ENCODE measurements around the gene POLA1. TPM values are rescaled to one million over a fixed set of nuclear protein-coding genes. Genes with fewer than 3 reads are reported as not detected.
A peak's percentile ranks its signal among the peaks of the same experiment; 100 is the strongest.
"Not testable (repeated sequence)": the region's sequence is repeated elsewhere in the genome, so short reads cannot be mapped to it uniquely, and the experiment has no call there.

The POLA1 gene
- polyA plus RNA-seq, 4 donors: 15.8 to 18.4 (median 16.7) TPM

DNA sequence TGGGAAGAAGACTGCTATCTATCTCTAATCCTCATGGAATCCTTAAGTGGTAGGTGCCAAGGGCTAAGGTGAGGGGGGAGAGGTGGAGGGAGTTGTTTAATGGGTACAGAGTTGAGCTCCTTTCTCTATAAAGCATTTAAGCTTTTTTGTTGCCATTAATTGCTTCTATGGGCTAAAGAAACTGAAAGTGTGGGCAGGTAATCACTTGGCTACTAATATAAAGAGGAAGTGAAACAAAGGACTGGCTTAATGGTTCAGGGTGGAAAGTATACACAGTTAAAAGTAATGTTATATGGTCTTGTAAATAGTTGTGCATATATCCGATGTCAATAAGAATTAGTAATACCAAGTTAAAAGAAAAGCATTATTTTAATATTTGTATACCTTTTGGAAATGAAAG is 83.9 kb downstream of the POLA1 start:
- no peak for DNase-seq (ENCODE audit: low read depth in 4 of 4, low spot score in 2 of 4)

DNA sequence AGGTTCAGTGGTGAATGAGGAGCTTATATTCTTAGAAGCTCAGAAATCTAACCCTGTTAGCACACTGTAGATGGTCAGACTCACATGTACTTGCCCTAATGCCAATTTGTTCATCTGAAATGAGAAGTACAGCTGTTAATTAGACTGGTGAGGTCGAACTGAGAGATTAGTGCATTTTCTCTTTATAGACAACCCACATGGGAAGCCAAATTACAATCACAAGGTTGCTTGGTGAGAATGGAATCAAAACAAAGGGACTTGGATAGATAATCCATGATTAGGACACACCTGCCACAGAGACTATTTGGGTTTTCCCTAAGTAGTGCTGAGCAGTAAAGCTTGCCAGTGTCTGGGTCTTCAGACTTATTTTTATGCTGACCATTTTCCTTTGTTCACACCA is 88.3 kb downstream of the POLA1 start:
- DNase-seq (ENCODE audit: low read depth in 4 of 4, low spot score in 2 of 4): no peak

DNA sequence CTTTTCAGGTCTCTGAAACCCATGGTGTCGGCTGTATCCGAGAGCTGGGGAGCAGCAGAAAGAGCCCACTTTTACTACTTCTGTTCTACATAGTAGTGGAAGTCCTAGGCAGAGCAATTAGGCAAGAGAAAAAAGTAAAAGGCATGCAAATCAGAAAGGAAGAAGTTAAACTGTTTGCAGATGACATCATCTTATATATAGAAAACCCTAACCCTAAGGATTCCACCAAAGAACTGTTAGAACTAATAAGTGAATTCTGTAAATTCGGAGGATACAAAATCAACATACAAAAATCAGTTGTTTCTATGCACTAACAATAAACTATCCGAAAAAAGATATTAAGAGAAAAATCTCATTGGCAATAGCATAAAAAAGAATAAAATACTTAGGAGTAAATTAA is 95.3 kb downstream of the POLA1 start:
- DNase-seq (ENCODE audit: low read depth in 4 of 4, low spot score in 2 of 4): no peak

DNA sequence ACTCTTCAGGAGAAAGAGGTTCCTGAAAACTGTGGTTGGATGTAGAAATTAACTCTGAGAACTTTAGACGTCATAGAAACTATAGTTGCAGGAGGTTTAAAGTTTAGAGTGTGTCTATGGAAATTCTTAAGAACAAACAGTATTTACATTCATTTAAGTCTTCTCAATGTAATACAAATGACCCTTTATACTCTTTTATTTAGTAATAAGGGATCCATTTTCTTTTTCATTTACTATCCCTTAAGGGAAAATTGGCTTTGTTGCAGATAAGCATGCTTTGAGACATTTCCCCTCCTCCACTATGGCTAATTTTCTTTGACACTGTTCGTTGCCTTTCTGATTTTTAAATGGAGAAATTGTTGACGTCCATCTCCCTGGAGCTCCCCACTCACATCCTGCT is 96.4 kb downstream of the POLA1 start:
- DNase-seq (ENCODE audit: low read depth in 4 of 4, low spot score in 2 of 4): no peak

DNA sequence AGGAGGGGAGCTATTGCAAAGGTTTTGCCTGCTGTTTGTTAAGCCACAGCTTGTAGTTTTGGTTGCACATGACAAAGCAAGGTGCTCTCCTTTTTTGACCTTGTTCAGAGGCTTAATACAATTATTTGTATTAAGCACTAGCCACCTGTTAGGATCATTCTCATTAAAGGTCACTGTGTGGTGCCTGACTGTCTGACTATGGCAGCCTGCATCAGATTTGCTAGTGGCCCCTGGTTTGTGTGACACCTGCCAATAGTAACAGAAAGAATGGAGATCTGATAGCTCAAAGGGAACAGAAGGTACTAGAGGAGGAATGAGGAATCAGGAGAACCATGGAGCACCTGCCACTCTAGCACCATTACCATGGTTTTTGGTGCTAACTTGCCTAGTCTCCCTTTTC is 102.5 kb downstream of the POLA1 start:
- no peak for DNase-seq (ENCODE audit: low read depth in 4 of 4, low spot score in 2 of 4)

DNA sequence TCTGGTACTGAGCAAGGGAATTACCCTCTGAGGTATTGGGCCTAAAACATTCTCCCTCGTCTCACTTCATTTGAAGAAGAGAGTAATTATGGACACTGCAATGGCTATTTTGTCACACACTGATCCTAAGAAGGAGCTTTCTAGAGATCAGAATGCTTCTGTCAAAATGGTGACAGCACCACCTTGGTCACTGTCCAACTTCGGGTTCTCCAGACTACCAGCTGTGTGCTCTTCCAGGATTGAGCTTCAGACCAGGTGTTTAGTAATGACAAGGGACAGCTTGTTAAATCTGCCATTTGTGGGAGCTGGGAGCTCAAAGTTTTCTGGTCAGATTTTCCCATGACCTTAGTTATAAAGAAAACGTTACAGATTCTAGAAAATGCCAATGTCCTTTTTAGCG is 105.4 kb downstream of the POLA1 start:
- DNase-seq (ENCODE audit: low read depth in 4 of 4, low spot score in 2 of 4): no peak

DNA sequence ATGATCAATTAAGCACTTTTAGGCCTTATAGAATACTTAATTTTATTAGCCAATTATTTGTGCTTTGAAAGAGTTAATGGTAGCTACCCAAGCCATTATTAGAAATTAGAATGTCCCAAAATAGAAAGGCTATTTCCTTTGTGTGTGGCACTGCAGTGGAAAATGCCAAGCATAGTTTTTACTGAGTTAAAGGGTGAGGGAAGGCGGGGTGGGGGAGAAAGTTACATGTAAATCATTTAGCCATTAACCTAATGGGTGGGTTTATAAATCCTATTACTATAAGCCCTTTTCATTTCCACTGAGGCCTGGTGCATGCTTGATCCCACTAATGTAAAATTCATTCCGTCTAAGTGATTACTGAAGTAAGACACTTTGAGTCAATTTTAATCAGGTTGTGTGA is 105.8 kb downstream of the POLA1 start:
- peak in 1 of 4 donors; percentile 7 for DNase-seq (ENCODE audit: low read depth in 4 of 4, low spot score in 2 of 4)

DNA sequence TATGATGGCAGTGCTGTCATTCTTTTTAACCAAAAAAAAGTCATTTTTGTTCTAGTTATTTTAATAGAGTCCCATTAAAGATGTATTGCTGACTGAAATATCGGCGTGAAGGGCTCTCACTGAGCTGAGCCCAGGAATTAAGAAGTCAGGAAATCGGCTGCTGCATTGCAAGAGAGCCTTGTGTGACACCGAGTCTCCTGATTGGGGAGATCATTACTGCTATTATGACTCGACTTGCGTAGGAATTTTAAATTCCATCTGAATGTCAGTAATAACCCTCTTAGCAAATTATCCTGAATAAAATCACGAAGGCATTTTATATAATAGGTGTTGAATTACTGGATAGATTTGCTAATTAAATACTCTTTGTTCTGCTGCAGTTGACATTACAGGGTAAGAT is 111.5 kb downstream of the POLA1 start:
- DNase-seq (ENCODE audit: low read depth in 4 of 4, low spot score in 2 of 4): no peak

DNA sequence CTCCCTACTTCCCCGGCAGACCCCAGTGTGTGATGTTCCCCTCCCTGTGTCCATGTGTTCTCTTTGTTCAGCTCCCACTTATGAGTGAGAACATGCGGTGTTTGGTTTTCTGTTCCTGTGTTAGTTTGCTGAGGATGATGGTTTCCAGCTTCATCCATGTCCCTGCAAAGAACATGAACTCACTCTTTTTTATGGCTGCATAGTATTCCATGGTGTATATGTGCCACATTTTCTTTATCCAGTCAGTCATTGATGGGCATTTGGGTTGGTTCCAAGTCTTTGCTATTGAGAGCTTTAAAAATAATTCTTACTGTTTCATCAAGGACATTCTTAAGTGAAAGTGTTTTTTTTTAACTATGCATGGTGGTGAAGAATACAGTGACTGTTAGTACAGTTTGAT is 126.1 kb downstream of the POLA1 start:
- DNase-seq (ENCODE audit: low read depth in 4 of 4, low spot score in 2 of 4): not testable (repeated sequence)

DNA sequence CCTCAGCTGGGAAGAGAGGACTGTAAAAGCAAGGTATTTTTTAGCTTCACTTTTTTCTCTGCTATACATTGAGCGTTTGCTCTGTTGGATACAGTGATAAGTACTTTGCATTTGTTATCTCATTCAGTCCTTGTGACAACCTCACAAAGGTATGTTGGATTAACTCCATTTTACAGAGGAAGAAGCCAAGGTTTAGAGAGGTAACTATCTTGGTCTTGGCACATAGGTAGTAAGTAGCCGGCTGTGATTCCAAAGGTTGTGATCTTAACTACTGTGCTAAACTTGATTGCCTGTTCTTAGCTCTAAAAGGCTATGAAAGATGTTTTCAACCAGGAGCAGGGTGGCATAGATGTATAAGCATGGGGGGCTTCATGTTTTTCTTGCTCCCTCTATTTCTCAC is 134.4 kb downstream of the POLA1 start:
- DNase-seq (ENCODE audit: low read depth in 4 of 4, low spot score in 2 of 4): no peak

DNA sequence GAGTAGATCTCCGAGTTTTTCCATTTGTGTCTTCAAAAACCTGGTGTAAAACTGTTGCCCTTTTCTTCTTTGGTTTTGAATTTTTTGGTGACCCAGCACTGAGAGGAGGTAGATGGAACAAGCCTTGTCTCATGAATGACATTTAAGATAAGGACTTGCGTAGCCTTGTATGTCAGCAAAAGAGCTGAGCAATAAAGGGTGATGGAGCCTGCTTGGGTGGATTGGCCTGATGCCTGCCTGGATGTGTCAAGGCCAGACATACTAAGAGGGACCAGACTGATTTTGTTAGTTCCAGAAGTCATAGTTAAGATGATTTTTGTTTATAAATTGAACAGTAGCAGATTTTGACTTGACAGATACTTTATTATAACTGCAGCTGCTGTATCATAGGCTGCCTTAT is 134.9 kb downstream of the POLA1 start:
- no peak for DNase-seq (ENCODE audit: low read depth in 4 of 4, low spot score in 2 of 4)

DNA sequence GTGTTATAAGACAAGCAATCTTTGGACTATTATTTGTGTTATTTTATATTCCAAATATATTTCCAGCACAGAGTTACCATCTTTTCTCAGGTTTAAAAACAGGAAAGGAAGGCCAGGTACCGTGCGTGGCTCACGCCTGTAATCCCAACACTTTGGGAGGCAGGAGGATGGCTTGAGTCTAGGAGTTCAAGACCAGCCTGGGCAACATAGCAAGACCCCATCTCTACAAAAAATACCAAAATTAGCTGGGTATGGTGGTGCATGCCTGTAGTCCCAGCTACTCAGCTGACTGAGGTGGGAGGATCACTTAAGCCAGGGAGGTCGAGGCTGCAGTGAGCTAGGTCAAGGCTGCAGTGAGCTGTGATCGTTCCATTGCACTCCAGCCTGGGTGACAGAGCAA is 140.0 kb downstream of the POLA1 start:
- DNase-seq (ENCODE audit: low read depth in 4 of 4, low spot score in 2 of 4): no peak

DNA sequence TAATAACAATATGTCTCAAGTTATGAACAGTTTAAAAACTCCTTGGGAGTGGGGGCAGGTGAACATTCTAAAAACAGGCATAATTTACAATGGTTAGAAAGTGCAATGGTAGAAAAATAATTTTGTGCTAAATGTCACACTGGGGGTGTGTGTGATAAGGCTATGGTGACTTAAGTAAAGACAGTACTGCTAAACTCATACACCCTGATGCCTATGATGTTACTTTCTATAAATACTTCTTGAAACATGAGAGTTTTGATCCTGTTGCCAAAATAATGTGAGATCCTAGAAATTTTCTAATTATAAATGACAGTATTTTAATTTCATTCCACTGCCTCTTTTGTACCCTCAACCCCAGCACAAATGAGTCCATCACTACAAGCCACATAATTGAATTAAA is 144.2 kb downstream of the POLA1 start:
- DNase-seq (ENCODE audit: low read depth in 4 of 4, low spot score in 2 of 4): no peak

DNA sequence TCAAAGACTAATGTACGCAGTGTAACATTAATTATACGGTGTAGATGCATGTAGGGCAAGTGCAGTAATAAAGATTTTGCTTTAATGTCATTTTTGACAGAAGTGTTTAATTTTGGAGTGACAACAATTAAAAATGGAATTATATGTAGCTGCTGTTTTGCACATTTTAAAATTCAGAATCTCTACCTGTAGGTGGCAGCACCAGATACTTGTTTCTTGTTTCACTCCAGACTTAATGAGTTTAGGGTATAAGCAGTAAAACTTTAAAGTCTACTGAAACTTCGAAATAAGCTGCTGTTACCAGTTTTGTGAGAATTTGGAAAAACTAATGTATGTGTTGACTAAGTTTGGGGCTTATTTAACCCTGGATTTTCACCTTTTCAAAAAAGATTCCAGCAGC is 144.9 kb downstream of the POLA1 start:
- DNase-seq (ENCODE audit: low read depth in 4 of 4, low spot score in 2 of 4): peak in 2 of 4 donors; percentile 16 to 19

DNA sequence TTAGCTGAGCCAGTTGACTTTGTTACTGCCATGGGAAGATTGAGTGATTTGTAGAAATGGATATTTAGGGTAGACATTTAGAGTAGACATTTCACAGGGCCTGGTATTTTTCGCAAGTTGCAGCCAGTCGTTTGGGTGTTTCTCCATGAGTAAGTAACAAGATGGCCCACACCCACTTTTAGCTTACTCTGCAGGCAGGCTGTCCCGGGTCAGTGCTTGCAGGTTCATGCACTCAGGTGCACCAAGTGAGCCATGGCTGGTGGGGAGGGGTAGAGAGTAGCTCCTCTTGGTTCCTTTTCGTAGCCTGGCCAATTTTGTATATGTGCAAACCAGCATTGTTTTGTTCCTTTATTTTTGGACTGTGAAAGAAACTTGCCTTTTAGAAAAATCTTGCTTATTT is 145.6 kb downstream of the POLA1 start:
- no peak for DNase-seq (ENCODE audit: low read depth in 4 of 4, low spot score in 2 of 4)

DNA sequence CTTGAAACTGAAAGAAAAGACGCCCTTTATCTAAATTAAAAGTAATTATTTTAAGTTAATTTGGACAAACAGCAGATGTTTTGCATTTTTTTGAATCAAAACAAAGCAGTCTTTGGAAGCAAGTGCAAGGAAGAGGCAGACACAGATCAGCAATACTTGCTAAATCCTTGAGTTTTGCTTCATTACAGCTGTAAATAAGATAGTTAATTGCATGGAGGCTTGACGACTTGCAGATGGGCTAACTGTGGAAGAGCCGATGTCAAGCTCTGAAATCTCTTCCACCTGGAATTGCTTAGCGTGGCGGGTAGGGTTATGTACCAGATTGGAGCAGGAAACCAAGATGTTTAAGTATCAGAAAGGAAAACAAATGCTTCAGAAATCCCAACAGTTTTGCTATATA is 148.8 kb downstream of the POLA1 start:
- no peak for DNase-seq (ENCODE audit: low read depth in 4 of 4, low spot score in 2 of 4)

DNA sequence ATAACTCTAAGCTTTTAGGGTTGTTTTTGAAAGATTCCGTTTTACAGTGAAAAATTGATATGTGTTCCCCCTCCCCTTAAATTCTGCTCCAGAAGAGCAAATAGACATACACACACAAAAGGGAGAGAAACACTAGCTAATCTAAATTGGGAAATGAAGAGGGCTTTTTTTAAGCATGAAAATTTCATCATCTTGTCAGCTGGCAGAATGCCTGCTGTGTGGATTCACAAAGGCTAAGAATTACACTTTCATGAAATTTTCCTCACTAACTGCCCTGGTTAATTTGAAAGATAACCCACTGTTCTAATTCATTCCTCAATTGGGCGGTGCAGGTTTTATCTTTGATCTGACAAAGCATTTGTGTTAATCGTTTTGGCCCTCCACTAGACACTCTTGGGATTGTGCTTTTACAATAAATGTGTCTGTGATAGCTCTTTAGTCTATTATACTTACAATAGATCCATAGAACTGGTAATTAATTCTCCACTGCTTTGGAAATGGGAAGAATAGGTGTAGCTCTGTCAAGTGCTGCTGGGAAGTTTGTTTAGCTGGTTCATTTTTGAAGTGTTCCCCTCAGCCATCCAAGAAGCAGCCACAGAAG is 152.9 kb downstream of the POLA1 start:
- no peak for DNase-seq (ENCODE audit: low read depth in 4 of 4, low spot score in 2 of 4)

DNA sequence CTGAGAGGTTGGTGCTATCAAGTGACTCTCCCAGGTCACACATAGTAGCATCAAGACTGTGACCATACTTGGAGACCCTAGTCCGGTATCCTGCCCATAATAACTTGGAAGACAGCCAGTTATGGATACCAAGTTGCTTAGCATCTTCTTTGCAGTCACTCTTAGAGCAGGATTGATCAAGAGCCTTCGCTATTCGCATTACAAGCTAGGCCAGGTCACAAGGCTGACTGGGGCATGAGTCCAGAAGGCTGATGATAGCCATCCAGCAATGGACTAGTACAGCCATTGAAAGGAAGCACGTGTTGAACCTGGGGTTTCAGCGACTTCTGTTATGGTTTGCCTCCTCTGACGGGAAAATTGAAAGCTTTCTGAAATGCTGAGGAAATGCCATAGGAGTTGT is 157.6 kb downstream of the POLA1 start:
- DNase-seq (ENCODE audit: low read depth in 4 of 4, low spot score in 2 of 4): no peak

DNA sequence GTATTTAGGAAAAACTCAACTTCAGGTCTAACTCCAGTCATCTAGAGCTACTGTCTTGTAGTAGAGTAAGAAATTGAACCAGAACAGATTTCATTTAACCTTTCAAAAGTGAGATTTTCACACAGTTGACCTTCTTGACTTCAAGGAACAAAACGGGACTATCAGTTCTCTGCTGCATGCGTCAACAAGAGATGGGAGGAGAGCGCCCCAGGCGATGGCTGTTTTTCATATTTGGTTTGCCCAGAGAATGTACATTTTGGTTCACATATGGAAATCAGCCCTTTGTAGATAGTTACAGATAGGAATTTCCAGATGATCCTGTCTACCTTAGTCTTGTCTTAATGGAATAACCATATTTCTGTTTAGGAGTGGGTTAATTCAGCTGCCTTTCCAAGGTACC is 158.1 kb downstream of the POLA1 start:
- DNase-seq (ENCODE audit: low read depth in 4 of 4, low spot score in 2 of 4): no peak

DNA sequence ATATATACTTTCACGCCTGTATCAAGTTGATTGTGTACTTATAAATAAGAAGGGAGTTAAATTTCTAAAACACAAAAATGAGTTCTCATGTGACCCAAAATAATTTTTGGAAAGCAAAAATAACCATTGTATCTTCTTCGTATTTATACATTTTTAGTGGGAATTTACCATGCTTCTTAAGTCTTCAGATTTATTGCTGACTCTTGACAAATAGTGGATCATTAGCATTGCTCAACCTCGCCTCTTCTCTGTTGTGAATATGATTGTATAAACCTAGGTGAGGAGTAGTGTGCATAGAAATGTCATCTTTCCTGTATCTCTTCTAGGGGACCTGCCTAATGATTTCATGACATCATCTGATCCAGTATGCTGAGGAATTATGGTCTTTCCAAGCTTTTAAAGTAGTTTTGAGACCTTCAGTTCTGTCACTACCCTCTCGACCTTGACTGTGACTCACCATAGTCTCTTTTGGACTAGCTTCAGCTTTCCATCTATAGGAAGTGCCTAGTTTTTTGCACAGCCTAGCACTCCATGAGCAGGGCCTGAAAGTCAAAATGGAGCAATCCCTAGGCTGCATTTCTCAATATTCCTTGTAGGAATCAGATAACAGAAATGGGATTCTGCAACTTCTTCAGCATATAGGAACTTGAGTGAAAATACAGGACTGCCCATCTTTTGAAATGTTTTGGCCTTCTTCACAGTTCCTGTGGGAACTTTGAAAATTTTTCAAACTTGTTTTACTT is 164.5 kb downstream of the POLA1 start:
- no peak for DNase-seq (ENCODE audit: low read depth in 4 of 4, low spot score in 2 of 4)

DNA sequence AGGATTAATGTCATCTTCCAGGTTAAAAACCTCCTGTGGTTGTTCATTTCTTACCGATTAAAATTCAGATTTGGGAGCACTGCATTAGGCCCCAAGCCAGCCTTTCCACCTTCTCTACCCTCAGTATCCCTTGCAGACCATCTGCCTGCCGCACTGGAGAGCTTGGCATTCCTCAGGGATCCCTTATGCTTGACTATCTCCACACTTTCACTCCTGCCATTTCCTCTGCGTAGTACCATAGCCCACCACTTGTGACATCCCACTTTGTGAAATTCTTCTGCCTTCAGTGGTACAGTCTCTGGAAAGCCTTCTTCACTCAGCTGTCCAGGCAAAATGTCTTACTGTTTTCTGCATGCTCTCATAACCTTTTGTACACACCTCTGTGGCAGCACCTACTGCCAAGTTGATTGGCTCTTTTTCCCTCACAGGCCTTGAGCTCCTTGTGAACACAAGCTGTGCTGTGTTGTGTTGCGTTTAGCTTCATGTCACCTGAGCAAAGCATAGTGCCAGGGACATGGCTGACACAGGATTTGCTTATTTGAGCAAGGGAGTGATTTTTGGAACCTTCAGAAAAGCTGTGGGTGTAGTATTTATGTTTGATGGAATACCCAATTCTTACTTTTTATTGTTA is 165.6 kb downstream of the POLA1 start:
- no peak for DNase-seq (ENCODE audit: low read depth in 4 of 4, low spot score in 2 of 4)

DNA sequence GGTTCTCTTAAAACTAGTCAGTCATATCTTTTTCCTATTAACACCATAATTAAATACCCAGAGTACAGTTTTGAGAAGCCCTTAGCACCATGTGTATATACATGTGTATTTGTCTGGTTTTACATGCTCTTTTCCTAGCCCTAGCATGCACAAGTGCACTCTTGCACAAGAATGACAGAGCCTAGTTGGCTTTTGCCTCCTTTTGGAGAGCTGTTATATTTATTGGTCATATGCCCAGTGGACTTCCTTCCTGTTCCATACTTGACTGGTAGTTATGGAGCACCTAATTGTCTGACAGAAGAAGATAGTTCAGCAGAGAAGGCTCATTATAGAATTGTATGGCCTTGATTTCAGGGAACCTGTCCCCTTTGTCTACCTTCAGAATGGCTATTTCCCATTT is 166.4 kb downstream of the POLA1 start:
- DNase-seq (ENCODE audit: low read depth in 4 of 4, low spot score in 2 of 4): no peak

All from left renal cortex interstitium (tissue), 4 donors.